T-helper 1 cell treated with Interleukin-12 subunit alpha and Interleukin-12 subunit beta and Interleukin-4 antibody, amounts not matched to agents 30 μg/mL and 1 μg/mL, for 36 hours (primary cell): ENCODE results near the gene DHX16.
A peak's percentile ranks its signal among the peaks of the same experiment; 100 is the strongest.
"Not testable (repeated sequence)": the region's sequence is repeated elsewhere in the genome, so short reads cannot be mapped to it uniquely, and the experiment has no call there.

Experiments used
- H3K27ac Mint-ChIP-seq: one replicate; pipeline ENCODE4 v1.8.0; 2021; ENCODE audit warnings: mild to moderate bottlenecking, mixed read lengths
- H3K27me3 Mint-ChIP-seq: one replicate; pipeline ENCODE4 v1.8.0; 2021; ENCODE audit warnings: low read depth, mixed read lengths
- H3K36me3 Mint-ChIP-seq: one replicate; pipeline ENCODE4 v1.8.0; 2021; ENCODE audit warnings: low read depth, mixed read lengths
- H3K4me1 Mint-ChIP-seq: one replicate; pipeline ENCODE4 v1.8.0; 2021; ENCODE audit warnings: low read depth, mixed read lengths
- H3K4me3 Mint-ChIP-seq: one replicate; pipeline ENCODE4 v1.8.0; 2021; ENCODE audit warnings: mild to moderate bottlenecking, moderate library complexity, mixed read lengths
- H3K9me3 Mint-ChIP-seq: one replicate; pipeline ENCODE4 v1.8.0; 2021; ENCODE audit warnings: mixed read lengths

The DHX16 gene

GRCh38 chr6:30670760-30671527, 1.9 kb downstream of the DHX16 start:
- Mint-ChIP-seq H3K4me3 (peak overlapping the region; percentile 73), H3K36me3 (peaks cover 31% of the 10 kb centered on the region), H3K9me3 (no peaks in the 10 kb centered on the region), H3K27me3 (no peaks in the 10 kb centered on the region), H3K27ac (peak overlapping the region; percentile 39), H3K4me1 (peaks cover 27% of the 10 kb centered on the region)

- not testable (repeated sequence) for H3K9me3 Mint-ChIP-seq, H3K27me3 Mint-ChIP-seq, H3K27ac Mint-ChIP-seq, H3K4me3 Mint-ChIP-seq
- H3K36me3 Mint-ChIP-seq = peaks cover 51% of the 10 kb centered on the region
- peaks cover 15% of the 10 kb centered on the region for H3K4me1 Mint-ChIP-seq
Measured at GRCh38 chr6:30666300-30666699, 6.5 kb downstream of the DHX16 start.

GRCh38 chr6:30664994-30665767, 7.6 kb downstream of the DHX16 start:
- no peaks in the 10 kb centered on the region for H3K27me3 Mint-ChIP-seq
- H3K27ac Mint-ChIP-seq = no peak overlapping the region

GRCh38 chr6:30657922-30658321, 14.9 kb downstream of the DHX16 start:
- H3K9me3 Mint-ChIP-seq, H3K27me3 Mint-ChIP-seq, H3K4me3 Mint-ChIP-seq, H3K4me1 Mint-ChIP-seq: not testable (repeated sequence)
- Mint-ChIP-seq H3K36me3 (peaks cover 58% of the 10 kb centered on the region), H3K27ac (peak overlapping the region; percentile 12)

More at GRCh38 chr6:30664994-30665767, 7.6 kb downstream of the DHX16 start:
- Mint-ChIP-seq H3K4me1 (peaks cover 5% of the 10 kb centered on the region), H3K4me3 (no peak overlapping the region), H3K9me3 (no peaks in the 10 kb centered on the region), H3K36me3 (peaks cover 44% of the 10 kb centered on the region)

- H3K27me3 Mint-ChIP-seq = no peaks in the 10 kb centered on the region
- no peaks in the 10 kb centered on the region for H3K4me1 Mint-ChIP-seq
- peak overlapping the region; percentile 12 for H3K27ac Mint-ChIP-seq
- H3K9me3 Mint-ChIP-seq = no peaks in the 10 kb centered on the region
- no peak overlapping the region for H3K4me3 Mint-ChIP-seq
- H3K36me3 Mint-ChIP-seq = peaks cover 53% of the 10 kb centered on the region
Measured at GRCh38 chr6:30657454-30657853, 15.4 kb downstream of the DHX16 start.

- H3K36me3 Mint-ChIP-seq = peaks cover 52% of the 10 kb centered on the region
- H3K27ac Mint-ChIP-seq = no peak overlapping the region
- no peaks in the 10 kb centered on the region for H3K27me3 Mint-ChIP-seq
Measured at GRCh38 chr6:30656513-30656912, 16.3 kb downstream of the DHX16 start.

GRCh38 chr6:30655743-30656094, 17.1 kb downstream of the DHX16 start:
- no peak overlapping the region for H3K4me3 Mint-ChIP-seq
- peaks cover 55% of the 10 kb centered on the region for H3K36me3 Mint-ChIP-seq
- H3K9me3 Mint-ChIP-seq = no peaks in the 10 kb centered on the region
- no peak overlapping the region for H3K27ac Mint-ChIP-seq
- peaks cover 2% of the 10 kb centered on the region for H3K4me1 Mint-ChIP-seq
- H3K27me3 Mint-ChIP-seq = no peaks in the 10 kb centered on the region

More at GRCh38 chr6:30656513-30656912, 16.3 kb downstream of the DHX16 start:
- no peaks in the 10 kb centered on the region for H3K4me1 Mint-ChIP-seq
- no peak overlapping the region for H3K4me3 Mint-ChIP-seq
- H3K9me3 Mint-ChIP-seq = no peaks in the 10 kb centered on the region

- Mint-ChIP-seq H3K4me3 (no peak overlapping the region), H3K4me1 (peaks cover 2% of the 10 kb centered on the region), H3K36me3 (peaks cover 53% of the 10 kb centered on the region), H3K9me3 (no peaks in the 10 kb centered on the region), H3K27ac (no peak overlapping the region), H3K27me3 (no peaks in the 10 kb centered on the region)
Measured at GRCh38 chr6:30654798-30655742, 17.7 kb downstream of the DHX16 start.

GRCh38 chr6:30651143-30651542, 21.7 kb downstream of the DHX16 start:
- Mint-ChIP-seq H3K36me3 (peaks cover 39% of the 10 kb centered on the region), H3K4me3 (no peak overlapping the region), H3K9me3 (no peaks in the 10 kb centered on the region), H3K4me1 (peaks cover 11% of the 10 kb centered on the region), H3K27me3 (no peaks in the 10 kb centered on the region), H3K27ac (no peak overlapping the region)

GRCh38 chr6:30647242-30648116, 25.3 kb downstream of the DHX16 start:
- Mint-ChIP-seq H3K36me3 (peaks cover 22% of the 10 kb centered on the region), H3K4me3 (peak overlapping the region; percentile 81), H3K27ac (peak overlapping the region; percentile 89), H3K4me1 (peaks cover 20% of the 10 kb centered on the region), H3K9me3 (no peaks in the 10 kb centered on the region), H3K27me3 (no peaks in the 10 kb centered on the region)

- Mint-ChIP-seq H3K36me3 (peaks cover 14% of the 10 kb centered on the region), H3K27me3 (no peaks in the 10 kb centered on the region), H3K9me3 (no peaks in the 10 kb centered on the region), H3K27ac (peak within 1 kb of the TSS; percentile 89), H3K4me3 (peak within 1 kb of the TSS; percentile 81), H3K4me1 (peaks cover 20% of the 10 kb centered on the region)
Measured at GRCh38 chr6:30646450-30647241, 26.2 kb downstream of the DHX16 start, which contains the start of gene C6orf136. TSS of gene C6orf136 (plus strand) at chr6:30647133. CDS start at chr6:30647232, 99 bp downstream.

GRCh38 chr6:30645989-30646388, 26.8 kb downstream of the DHX16 start:
- H3K4me3 Mint-ChIP-seq = peak overlapping the region; percentile 81
- H3K4me1 Mint-ChIP-seq = peaks cover 23% of the 10 kb centered on the region
- no peaks in the 10 kb centered on the region for H3K9me3 Mint-ChIP-seq
- H3K36me3 Mint-ChIP-seq = peaks cover 13% of the 10 kb centered on the region
- no peaks in the 10 kb centered on the region for H3K27me3 Mint-ChIP-seq
- peak overlapping the region; percentile 33 for H3K27ac Mint-ChIP-seq

GRCh38 chr6:30644769-30645168, 28.0 kb downstream of the DHX16 start:
- no peak overlapping the region for H3K4me3 Mint-ChIP-seq
- no peaks in the 10 kb centered on the region for H3K27me3 Mint-ChIP-seq
- H3K27ac Mint-ChIP-seq = no peak overlapping the region
- H3K9me3 Mint-ChIP-seq = no peaks in the 10 kb centered on the region
- H3K36me3 Mint-ChIP-seq = peaks cover 15% of the 10 kb centered on the region
- peaks cover 22% of the 10 kb centered on the region for H3K4me1 Mint-ChIP-seq
